ENCODE data around the gene PPIL6. TPM values are rescaled to one million over a fixed set of nuclear protein-coding genes. Genes with fewer than 3 reads are reported as not detected.

PPIL6 gene
- polyA plus RNA-seq, 1 donor, result 5.4 TPM

DNA sequence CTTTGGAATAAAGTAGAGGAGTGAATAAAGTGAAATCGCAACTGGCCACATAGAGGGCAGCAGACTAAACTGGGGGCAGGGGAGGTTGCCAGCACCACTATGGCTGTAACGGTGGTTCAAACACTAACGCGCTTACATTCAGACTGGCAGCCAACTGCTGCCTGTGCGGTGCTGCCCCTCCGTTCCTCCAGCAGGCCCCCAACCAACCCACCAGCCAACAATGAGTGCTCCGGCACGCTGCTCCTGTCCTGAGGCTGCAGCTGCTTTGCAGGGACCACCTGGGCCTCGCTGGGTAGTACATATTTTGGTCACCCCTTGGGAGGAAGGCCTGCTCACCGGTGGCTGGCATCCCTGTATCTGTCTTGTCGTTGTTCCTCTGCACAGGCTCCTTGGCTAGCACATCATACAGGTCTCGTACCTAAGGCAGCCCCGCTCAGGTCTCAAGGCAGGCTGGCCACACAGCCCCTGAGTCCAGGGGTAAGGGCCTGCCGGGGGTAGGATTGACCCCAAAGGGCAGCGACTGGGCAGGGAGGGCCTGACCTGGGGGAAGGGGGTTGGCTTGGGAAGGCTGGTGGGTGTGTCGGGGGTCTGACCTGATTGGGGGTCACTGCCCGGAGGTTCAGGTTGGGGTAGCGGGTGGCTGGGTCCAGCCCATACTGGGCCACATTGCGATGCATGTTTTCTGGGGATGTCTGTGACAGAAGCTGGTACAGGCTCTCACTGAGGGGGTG, 8.8 kb upstream of the PPIL6 start:
- no peak for DNase-seq

DNA sequence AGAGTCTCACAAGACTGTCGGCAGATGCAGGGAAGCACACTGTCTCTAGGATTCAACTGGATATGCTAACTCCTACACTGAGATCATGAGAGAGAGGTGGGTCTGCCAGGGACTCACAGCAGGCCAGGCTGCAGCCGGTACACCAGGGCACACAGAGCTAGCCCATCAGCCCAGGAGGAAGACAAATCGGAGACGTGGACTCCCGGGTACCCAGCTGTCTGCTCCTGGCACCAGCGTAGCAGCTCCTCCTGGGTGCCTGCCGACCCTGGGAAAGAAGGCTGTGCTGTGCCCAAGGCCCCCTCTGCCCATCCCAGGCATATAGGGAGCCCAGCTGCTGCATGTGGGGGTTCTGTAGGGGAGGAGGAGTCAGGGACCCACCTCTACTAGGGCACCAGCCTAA, 8.2 kb upstream of the PPIL6 start:
- DNase-seq, result no peak

DNA sequence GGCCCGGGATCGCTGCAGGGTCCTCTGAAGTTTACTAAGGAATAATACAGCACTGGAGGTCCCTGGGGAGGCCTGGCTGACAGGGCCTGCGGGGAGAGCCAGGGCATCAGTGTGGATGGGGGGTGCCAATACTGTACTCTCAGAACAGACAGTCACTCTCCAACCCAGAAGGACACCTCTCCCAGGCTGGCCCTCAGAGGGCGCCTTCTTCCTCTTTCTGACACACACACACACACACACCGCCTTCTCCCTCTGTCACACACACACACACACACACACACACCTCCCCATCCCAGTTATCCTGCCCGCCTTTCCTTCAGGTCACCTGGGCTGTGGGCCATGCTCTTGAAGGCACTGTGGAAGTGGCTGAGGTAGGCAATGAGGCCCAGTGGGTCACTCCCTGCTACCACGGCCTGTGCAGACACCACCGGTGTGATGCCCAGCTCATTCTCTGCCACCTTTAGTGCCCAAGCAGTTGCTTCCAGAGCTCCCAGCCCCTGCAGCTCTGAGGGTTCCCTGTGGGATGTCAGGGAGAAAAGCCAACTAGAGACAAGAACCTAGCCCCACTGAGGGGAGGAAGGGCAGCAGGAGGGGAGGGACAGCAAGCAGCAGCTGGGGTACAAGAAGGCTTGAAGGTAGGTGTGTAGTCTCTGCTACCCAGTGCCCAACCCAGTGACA, 7.6 kb upstream of the PPIL6 start:
- DNase-seq, result no peak

DNA sequence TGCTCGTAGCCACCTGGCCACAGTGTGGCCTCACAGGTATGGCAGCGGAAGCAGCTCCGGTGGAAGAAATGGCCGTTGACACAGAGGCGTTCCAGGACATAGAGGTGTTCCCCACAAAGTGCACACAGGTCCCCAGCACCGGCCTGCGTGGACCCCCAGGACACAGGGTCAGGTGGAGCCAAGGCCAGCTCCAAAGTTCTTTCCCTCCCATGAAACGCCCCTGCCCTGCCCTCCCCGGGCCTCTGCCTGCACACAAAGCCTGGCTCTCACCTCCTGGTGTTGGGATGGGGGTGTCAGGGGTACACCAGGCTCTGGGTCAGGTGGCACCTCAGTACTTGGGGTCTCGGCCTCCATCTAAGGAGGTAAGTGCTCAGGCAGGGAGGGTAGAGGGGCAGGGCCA, 6.7 kb upstream of the PPIL6 start:
- DNase-seq, result no peak

DNA sequence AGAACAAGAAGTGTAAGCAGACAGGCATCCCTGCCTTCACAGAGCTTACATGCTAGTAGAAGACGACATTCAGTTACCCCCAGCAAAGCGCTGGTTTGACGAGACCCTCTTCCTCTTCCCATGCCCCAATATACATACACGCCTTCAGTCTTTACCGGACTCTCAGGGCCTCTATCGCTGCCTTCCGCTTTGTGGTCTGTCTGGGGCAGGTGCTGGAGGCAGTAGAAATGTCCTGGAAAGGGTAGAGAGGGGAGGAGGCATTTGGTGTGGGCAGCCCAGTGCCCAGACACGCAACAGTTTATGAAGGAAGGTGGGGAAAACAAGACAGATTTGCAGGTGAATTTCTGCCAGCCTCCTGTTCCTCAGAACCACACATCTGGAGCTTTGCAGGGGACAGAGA, 6.1 kb upstream of the PPIL6 start:
- DNase-seq, result no peak

DNA sequence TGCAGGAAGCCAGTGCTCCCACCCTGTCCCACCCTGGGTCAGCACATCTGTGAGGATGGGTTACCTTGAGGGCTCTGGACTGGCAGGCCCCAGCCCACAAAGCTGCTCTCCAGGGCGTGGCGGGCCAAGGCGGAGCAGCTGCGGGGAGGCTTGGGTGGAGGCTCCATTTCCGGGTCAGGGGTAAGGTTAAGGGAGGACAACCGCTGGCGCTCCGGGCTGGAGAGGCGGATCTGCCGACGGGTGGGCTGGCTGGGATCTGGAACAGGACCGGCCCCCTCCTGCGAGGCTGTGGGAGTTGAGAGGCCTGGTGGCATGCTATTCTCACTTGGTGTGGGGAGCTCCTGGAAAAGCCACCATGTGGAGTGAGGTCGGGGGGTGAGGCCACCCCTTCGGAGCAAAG, 5.6 kb upstream of the PPIL6 start:
- no peak for DNase-seq

DNA sequence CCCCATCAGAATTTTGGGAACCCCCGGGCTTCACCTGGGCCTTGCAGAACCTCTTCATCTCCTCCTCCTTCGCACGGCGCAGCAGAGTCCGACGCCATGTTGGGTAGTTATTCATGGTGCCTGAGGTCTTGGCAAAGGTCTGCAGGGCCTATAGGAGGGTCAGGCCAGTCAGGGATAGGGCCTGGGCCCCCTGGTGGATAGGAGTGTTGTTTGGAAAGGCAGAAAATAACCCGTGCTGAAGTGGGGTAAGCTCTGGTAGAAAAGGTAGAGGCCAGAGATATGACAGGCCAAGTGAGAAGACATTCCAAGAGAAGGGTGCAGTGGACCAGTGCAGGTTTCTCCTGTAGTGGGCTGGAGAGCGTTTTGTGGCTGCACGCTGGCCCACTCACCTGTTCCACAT, 5.0 kb upstream of the PPIL6 start:
- DNase-seq, result no peak

DNA sequence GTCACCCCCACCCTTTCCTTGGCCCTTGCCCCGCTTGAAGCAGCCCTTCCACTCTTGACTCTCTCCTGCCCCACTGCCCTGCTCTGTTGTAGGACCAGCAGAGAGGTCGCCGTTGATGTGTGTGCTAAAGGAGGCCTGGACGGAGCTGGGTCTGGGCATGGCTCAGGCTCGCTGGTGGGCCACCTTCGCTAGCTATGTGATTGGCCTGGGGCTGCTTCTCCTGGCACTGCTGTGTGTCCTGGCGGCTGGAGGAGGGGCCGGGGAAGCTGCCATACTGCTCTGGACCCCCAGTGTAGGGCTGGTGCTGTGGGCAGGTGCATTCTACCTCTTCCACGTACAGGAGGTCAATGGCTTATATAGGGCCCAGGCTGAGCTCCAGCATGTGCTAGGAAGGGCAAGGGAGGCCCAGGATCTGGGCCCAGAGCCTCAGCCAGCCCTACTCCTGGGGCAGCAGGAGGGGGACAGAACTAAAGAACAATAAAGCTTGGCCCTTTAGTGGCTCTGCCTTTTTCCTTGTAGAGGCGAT, 3.1 kb upstream of the PPIL6 start:
- DNase-seq, result no peak

DNA sequence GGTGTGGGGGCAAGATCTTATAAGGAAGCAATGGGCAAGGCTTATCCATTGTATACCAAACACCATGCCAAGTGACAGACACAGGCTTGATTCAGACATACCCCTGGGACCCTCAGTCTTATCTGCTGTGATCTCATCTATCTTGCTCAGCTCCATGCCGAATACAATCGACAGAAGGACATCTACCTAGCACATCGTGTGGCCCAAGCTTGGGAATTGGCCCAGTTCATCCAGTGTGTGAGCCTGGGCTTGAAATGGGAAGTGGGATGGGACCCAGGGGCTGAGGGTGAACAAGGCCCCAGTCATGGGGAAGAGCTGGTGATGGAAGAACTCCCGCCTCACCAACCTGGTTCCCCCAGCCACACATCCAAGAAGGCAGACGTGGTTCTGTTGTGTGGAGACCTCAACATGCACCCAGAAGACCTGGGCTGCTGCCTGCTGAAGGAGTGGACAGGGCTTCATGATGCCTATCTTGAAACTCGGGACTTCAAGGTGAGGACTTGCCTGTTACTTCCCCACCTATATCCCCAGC, 2.0 kb upstream of the PPIL6 start:
- DNase-seq, result no peak

DNA sequence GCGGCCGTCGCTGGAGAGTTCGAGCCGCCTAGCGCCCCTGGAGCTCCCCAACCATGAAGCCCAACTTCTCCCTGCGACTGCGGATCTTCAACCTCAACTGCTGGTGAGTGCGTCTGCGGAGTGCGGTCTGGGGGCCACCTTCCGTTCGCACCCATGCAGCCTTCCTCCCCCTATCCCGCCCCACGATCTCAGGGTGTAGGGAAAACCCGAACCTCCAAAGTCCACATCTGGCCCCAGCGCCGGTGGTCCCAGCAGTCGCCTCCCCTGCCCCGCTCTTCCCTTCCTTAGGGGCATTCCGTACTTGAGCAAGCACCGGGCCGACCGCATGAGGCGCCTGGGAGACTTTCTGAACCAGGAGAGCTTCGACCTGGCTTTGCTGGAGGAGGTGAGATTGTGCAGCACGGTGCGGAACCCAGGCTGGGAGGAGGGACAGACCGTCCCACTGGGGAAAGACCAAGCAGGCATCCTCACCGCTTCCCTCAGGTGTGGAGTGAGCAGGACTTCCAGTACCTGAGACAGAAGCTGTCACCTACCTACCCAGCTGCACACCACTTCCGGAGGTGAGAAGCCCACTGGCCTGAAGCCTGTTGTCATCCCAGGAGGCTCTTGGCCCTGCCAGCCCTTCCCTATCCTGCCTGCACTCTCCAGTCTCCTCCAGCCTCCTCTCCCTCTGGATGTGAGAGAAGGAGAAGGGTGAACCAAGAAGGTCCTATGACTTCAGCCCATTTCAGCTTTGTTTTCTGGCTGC, 815 bp upstream of the PPIL6 start:
- DNase-seq, result no peak

DNA sequence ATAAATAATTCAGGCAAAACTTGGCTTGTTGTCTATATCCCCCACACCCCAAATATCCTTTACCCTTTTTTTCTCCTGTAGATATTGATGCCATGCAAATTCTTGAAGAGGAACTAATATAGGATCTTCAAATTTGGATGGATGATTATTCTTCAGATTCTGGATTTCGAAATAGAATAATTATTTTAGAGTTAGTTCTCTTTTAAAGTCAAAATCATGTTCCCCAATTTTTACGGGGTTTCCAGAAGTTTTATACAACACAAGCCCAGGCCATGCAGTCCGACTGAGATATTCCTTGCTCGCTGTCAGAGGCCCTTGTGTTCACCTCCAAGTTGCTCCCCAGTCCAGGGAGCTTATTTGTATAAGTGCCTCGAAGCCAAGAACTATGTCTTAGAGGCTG, 4.4 kb downstream of the PPIL6 start:
- no peak for DNase-seq

DNA sequence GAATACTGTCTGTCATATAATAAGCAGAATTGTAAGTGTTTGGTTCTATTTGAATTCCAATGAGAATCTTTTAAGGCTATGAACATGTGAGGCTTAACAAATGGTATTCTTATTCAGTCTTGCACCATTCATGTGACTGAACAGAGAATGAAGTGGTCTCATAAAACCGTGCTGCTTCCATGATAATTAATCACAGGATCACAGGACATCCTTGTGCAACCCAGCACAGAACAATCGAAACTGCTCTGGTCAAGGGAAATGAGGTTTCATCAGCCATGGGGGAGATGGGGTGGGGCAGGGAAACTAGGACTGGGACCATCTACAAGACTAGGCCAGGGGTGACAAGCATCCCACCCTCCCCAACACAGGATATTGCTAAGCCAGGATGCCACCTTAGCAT, 6.0 kb downstream of the PPIL6 start:
- no peak for DNase-seq

DNA sequence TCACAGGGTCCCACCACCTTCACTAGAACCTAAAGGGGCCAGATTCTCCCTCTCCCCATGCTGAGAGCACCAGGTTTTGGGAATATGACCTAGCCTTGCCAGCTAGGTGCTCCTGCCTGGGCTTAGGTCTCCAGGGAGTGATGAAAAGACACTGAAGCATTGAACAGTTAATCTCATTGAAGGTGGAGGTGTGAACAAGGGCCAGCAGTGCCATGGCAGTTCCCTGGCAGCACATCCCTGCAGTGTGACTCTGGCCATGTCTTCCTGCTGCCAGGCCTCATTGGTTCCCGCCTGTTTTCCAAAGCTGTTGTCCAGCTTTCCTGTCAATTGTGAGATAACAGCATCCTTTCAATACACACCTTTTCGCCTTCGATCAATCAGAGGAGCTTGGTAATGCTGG, 10.9 kb downstream of the PPIL6 start:
- no peak for DNase-seq

DNA sequence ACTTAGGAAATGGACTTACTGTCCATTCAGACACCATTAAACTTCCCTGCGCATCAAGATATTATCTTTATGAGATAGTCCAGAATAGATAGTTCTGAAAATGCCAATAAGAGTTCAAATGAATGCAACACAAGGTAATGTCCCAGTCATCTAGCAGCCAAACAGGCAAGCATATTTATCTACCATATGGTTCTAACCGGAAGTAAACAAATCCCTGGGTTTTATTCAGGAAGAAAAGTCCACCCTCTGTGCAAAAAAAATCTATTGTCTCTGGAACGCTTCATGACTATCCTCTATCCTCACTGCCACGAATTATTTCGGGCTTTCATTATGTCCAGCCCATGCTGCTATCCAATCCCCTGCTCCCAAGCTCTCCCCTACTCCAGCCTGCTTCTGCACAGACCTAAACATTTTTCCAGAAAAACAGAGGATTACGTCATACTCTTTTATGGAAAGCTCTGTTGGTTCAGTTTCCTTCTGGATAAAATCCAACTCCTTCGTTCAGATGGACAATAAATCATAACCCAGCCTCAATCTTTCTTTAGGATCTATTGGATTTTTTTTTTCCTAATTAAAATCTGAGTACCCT, 11.4 kb downstream of the PPIL6 start:
- peak; percentile 80 for DNase-seq

DNA sequence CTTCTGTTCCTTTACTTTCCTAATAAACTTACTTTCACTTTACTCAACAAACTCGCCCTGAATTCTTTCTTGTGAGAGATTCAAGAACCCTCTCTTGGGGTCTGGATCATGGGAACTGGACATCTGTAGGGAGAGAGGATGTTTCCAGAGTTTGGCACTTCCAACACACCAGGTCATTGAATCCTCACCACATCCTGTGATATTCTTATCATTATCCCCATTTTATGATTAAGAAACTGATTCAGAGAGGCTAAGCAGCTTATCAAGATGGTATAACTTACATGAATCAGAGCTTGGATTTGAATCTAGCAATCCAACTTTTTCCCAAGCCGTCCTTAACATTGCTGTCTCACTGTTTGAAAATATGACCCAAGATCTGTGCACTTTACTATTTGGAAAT, 15.5 kb downstream of the PPIL6 start:
- no peak for DNase-seq

DNA sequence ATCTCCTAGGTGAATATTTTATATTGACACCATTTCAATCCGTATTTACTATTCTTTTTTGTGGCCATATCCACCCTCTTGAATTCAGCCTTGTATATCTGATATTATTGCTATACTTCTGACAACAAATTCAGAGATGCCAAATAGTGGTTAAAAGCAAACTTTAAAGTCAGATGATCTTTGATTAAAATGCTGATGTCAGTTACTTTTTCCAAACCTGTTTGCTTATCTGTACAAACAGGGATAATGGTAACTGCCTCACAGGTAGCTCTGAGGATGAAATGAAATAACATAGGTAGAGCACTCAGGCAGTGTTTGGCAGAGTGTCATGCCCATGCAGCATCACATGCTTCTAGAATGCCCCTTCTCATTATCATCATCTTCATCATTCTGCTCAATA, 19.2 kb downstream of the PPIL6 start:
- DNase-seq, result no peak

DNA sequence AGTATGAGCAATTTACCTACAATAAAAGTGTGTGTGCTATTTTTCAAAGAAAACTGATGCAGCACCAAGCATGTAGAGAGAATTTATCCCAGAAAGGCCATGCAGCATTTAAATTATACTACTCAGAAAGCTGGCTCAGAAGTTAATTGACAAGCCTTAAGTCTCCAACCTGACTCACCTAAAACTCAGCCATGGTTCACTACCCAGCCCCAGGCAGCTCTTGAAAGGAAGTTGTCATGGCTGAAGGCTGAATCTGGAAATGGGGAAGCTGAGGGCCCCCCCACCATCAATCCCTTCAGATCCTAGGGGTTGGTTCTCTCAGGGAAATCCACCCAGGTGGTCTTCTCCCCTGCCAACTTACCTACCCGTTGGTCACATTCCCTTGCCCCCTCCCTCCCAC, 19.7 kb downstream of the PPIL6 start:
- DNase-seq, result no peak

DNA sequence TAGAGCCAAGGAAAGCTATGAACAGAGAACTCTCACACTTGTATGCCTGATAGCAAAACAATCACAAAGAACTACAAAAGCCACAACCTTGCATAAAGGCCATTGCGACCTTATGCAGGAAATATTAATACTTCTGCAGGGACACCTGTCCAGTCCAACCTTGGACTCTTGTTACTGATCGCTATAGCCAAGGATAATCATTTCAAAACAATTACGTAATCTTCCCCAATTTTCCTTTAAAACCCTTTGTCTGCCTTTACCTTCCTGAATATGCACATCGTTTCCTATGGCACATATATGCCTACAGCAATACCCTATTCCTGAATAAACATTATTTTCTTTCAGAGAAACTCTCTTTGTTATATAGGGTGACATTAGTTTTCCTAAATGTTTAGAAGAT, 22.8 kb downstream of the PPIL6 start:
- no peak for DNase-seq

DNA sequence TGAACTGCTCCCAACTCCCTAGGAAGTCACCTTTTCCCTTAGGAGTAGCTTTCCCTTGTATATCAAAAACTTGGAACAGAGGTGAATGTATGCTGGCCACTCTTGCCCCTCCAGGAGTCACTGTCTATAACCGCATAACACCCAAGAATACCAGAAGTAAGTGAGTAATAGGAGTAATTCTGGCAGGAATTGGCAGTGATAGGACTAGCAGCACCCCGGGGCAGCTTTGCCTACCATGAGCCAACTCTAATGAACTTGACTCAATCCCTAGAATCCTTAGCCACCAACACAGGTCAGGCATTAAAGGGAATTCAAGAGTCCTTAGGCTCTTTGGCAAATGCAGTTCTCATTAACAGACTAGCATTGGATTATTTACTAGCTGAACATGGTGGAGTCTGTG, 29.4 kb downstream of the PPIL6 start:
- no peak for DNase-seq

DNA sequence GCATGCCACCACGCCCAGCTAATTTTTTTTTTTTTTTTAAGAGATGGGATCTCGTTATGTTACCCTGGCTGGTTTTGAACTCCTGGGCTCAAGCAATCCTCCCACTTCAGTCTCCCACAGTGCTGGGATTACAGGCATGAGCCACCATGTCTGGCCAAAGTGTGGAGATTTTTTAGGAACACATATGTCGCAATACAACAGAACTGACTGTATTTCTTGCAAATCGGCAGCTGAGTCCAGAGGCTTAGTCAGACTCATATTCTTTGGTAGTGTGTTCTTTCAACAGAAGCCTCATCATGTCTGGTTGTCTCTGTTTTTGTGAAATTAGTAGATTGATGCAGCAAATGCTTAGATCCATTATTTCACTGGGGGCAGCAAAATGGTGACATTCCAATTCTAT, 34.2 kb downstream of the PPIL6 start:
- no peak for DNase-seq

DNA sequence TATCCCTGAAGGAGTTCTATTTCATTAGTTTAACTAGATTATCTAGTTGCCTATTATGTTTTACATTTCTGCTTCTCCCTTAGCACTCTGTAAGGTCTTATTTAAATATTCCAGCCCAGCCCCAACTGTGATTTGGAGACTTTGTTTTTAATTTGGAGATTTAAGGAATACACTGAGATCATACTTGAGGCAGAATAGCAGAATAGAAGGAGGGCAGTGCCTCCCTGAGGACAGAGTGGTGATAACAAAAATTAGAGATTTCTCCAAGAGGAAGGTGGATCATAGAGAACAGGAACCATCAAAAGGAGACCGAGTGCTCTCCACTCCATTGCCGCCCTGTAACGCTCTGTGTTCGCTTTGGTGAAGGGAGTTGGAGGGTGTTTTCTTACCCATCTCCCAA, 43.4 kb downstream of the PPIL6 start:
- DNase-seq, result no peak

DNA sequence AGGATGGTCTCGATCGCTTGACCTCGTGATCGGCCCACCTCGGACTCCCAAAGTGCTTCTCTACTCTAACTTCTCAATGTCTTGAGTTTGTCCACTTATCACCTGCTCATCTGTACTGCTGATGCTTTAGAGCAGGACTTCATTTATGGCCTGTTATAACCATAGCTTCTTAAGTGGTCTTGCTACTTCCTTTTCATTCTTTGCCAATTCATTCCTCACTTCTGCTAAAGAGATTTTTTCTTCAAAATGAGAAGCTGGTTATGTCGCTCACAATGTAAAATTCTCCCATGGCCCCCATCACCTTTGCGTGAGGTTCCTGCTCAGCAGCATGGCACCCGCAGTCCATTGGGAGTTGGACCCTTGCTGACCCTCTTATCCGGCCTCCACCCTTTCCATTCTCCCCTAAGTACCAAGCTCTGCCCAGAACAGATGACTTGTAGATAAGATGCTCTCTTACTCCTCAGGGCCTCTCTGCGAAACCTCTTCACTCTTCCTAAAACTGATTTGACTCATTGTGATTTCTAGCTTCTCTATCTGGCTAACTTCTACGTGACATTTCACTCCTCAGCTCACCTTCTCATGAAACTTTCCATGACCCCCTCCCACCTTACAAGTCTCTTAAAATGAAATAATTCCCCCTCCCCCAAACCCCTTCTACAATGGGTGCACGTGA, 44.2 kb downstream of the PPIL6 start:
- DNase-seq, result no peak
